ENCODE measurements around the gene FBXO11.
A peak's percentile ranks its signal among the peaks of the same experiment; 100 is the strongest.
"Not testable (repeated sequence)": the region's sequence is repeated elsewhere in the genome, so short reads cannot be mapped to it uniquely, and the experiment has no call there.

Gene FBXO11

DNA sequence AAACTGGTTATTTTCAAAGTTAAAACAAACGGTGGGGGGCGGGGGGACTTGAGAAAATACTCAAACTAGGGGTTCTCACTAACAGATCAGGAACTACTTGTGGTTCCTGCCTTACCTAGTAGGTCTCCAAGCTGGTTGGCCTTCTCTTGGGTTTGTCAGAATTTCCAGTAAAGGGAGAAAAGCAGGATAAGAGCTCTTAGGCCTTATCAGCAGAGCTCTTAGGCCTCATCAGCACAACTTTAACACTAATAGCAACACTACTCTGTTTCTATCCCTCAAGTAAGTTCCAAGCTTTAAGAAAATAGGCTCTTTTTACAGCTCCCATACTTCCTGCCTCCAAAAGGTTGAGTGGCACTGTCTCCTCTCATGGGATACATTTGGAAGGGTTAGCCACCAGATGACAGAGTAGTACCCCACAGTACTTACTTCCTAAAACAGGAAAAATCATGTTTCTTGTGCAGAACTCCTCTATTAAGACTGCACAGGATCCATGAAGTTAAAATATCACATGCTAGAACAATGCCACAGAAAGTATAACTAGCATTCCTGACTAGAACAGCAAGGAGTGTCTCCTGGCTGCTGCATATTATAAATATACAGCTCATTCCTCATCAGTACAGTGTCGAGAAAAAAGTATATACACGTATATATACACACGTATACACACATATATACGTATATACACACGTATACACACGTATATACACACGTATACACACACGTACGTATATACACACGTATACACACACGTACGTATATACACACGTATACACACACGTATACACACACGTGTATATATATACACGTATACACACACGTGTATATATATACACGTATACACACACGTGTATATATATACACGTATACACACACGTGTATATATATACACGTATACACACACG, 6.1 kb downstream of the FBXO11 start:
- DNase-seq (ENCODE audit: low read depth): no peak
- no peak overlapping the region for H3K4me3 ChIP-seq (ENCODE audit: low read depth, low read length)

DNA sequence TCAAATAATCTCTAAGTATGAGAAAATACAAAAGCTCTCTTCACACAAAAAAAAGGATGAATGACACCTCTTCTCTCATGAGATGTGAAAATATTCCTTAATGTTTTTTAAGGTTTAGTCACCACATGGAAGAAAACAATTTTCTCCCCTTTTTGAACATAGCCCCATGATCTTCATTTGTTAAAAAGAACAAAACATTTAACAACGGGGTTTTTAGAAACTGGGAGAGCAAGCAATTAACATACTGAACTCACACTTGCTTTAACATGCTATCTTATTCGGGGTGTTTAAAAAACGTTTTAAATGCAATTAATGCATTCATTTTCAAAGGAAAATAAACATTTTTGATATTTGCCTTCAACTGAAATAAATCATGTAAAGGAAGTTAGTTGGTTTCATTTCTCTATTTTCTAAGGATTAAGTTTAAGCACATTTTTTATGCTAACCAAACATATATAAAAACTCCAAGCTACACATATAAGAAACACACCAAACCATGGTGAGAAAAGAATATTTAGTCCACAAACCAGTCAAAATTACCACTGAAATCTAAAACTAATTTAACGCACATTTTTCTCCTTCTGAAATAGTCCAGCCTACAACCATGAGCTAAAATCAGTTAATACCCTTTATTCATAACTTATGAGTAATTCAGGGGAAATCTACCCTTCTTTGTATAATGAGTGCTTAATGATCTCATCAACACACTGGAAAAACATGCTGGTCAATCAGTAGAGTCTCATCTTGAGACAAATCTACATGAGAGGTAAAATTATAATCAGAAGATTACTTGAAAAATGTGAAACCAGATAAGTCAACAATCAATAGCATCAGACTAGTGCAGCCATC, 8.2 kb downstream of the FBXO11 start:
- DNase-seq (ENCODE audit: low read depth): no peak
- H3K4me3 ChIP-seq (ENCODE audit: low read depth, low read length): no peak overlapping the region

DNA sequence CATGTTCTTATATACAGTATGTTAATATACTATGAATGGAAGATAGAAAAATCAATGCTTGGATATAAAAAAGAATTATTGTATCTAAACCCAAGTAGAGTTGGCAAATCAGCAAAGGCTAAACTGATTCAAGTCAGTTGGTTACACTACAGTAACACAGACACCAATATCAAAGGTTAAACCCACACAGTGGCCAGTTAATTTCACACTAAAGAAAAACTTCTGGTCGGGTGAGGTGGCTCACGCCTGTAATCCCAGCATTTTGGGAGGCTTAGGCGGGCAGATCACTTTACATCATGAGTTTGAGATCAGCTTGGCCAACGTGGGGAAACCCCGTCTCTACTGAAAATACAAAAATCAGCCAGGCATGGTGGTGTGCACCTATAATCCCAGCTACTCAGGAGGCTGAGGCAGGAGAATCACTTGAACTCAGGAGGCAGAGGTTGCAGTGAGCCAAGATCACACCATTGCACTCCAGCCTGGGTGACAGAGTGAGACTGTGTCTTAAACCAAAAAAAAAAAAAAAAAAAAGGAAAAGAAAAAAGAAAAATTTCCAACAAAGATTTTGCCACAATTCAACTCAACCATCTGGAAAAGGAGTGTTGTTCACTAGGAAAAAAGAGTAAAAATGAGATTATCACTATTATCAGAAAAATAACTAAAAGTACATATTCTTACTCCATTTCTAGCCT, 9.0 kb downstream of the FBXO11 start:
- H3K4me3 ChIP-seq (ENCODE audit: low read depth, low read length); DNase-seq (ENCODE audit: low read depth): not testable (repeated sequence)

DNA sequence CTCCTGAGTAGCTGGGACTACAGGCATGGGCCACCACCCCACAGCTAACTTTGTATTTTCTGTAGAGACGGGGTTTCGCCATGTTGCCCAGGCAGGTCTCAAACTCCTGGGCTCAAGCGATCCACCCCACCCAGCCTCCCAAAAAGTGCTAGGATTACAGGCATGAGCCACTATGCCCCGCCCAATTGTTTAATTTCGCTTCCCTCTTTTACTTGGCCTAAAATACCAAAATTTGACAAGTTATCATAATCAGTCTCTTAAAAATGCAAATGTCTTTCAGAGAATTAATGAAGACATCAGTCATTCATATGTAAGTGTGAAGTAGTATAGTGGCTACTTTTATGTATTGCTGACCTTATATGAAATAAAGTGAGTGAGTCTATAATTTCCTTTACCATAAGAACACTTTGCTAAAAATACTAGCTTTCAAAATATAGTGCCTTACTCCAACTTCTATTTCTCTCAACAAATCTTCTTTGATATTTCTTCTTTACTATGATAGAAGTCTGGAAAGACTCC, 9.8 kb downstream of the FBXO11 start:
- H3K4me3 ChIP-seq (ENCODE audit: low read depth, low read length): no peak overlapping the region
- no peak for DNase-seq (ENCODE audit: low read depth)

DNA sequence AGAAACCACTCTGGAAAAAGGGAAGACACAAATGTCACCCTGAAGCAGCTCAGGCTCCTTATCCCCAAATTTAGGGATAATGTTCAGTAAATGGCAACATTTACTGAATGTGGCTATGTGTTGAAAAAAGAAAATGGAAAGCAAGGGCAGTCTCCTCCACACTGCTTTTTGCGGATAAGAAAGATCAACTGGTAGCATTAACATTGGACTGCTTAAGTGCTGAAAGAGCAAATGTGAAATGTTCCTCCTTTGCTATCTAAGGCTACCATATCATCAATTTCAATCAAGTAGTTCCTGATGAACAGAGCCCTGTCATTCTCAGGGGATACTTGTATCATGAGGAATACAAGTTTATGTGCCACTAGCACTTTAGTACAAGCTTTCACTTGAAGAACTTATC, 12.5 kb downstream of the FBXO11 start:
- no peak overlapping the region for H3K4me3 ChIP-seq (ENCODE audit: low read depth, low read length)
- no peak for DNase-seq (ENCODE audit: low read depth)

DNA sequence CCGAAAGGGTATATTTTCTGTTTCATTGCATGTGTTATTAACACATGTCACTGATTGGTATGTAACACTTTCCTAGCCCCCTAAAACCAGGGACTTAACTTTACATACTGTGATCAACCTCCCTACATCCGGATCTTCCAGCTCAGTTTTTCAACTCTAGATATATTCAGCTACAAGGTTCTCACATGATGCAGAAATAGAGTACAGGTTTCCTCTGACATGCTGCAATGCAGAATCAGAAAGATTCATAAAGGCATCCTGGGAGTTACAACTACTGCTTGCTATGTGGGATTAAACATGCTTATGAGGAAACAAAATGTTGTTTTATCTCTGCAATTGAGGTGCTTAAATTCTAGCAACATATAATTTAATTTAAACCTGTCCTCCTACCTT, 14.0 kb downstream of the FBXO11 start:
- DNase-seq (ENCODE audit: low read depth): no peak
- no peak overlapping the region for H3K4me3 ChIP-seq (ENCODE audit: low read depth, low read length)

DNA sequence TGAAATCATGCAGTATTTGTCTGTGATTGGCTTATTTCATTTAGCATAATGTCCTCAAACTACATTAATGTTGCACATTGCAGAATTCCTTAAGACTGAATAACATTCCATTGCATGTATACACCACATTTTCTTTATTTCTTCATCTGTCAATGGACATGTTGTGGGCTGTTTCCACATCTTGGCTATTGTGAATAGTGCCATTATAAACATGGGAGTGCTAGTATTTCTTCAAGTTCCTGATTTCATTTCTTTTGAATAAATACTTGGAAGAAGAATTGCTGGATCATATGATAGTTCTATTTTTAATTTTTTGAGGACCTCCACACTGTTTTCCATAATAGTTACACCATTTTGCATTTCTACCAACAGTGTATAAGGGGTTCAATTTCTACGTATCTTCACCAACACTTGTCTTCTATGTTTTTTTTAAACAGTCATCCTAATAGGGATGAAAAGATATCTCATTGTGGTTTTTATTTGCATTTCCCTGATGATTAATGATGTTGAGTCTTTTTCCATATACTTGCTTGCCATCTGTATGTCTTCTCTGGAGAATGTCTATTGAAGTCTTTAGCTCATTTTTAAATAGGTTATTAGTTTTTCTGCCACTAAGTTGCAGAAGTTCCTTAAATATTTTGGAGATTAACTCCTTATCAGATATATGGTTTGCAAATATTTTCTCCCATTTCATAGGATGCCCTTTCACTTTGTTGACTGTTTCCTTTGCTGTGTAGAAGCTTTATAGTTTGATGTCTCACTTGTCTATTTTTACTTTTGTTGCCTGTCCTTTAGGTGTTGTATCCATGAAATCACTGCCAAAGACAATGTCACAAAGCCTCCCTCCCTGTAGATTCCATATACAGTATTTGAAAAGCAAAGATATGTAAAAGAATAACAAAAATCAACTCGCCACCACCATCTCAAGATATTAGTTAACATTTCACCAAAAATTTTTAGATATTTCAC, 14.6 kb downstream of the FBXO11 start:
- no peak overlapping the region for H3K4me3 ChIP-seq (ENCODE audit: low read depth, low read length)
- DNase-seq (ENCODE audit: low read depth): no peak

DNA sequence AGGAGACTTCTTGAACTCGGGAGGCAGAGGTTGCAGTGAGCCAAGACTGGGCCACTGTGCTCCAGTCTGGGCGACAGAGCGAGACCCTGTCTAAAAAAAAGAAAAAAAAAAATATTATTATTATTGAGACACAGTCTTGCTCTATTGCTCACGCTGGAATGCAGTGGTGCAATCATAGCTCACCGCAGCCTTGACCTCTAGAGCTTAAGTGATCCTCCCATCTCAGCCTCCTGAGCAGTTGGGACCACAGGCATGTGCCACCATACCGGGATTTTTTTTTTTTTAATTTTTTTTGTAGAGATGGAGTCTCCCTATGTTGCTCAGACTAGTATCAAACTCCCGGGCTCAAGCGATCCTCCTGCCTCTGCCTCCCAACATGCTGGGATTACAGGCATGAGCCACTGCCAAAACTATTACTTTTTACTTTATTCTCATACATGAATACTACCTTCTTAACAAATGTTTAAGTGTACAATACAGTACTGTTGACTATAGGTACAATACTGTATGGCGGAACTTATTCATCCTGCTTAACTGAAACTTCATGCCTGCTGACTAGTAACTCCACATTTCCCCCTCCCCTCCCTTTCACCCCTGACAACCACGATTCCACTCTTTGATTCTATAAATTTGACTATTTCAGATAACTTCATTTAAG, 15.5 kb downstream of the FBXO11 start:
- H3K4me3 ChIP-seq (ENCODE audit: low read depth, low read length): no peak overlapping the region
- DNase-seq (ENCODE audit: low read depth): no peak

DNA sequence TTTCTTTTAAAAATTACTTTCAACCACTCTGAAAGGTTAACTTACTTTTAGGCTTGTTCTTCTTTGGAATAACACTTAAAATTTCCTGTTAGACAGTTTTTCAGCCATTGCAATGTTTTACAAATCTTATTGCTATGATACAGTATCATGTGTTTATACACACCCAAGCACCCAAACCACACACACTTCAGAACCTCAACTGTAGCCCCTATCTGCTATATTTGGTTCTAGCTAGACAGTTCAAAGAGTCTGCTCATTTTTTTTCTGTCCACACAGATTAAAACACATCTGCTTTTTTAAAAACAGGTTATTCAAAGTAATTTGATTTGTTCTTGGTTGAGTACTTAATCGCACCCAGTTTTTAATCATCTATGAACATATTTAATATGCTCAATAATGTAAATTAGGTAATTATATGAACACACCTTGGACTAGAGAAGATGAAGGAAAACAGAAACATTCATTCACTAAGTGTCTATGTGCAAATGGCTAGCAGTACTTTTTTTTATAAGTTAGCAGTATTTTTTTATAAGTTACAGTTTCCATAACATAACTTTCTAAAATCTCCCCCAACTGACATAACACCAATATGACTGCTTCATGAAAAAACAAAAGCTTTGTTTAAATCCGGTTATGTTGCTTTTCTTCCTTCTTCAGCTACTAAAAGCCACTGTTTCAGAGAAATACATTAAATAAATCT, 17.6 kb downstream of the FBXO11 start:
- no peak overlapping the region for H3K4me3 ChIP-seq (ENCODE audit: low read depth, low read length)
- no peak for DNase-seq (ENCODE audit: low read depth)

DNA sequence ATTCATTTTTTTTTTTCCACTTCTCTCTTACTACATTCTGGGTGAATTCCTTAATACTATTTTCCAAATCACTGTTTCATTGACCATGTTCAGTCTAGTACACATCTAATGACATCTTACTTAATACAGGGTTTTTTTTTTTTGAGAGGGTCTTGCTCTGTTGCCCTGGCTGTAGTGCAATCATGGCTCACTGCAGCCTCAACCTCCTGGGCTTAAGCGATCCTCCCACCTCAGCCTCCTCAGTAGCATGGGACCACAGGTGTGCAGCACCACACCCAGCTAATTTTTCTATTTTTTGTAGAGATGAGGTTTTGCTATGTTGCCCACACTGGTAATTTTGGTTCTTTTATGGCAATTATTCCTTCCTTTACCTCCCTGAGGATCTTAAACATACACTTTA, 29.4 kb downstream of the FBXO11 start:
- no peak overlapping the region for H3K4me3 ChIP-seq (ENCODE audit: low read depth, low read length)
- DNase-seq (ENCODE audit: low read depth): no peak

DNA sequence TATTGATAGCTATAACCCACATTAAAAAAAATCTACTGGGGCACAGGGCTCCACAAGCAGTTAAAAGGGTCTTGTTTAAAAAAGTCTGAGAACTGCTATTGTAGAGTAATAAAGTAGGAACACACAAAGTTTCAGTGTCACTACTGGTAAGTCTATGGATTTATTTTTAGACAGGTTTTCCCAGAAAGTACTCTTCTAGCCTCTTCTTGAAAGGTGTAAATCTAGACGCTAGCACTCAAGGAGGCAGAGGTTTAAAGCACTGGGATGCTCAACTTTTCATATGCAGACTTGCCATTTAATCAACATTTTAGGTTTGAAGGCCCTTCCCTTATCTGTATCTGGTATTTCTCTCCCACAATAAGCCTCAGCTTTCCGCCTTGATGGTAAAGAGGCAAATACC, 33.4 kb downstream of the FBXO11 start:
- DNase-seq (ENCODE audit: low read depth): no peak
- no peak overlapping the region for H3K4me3 ChIP-seq (ENCODE audit: low read depth, low read length)

DNA sequence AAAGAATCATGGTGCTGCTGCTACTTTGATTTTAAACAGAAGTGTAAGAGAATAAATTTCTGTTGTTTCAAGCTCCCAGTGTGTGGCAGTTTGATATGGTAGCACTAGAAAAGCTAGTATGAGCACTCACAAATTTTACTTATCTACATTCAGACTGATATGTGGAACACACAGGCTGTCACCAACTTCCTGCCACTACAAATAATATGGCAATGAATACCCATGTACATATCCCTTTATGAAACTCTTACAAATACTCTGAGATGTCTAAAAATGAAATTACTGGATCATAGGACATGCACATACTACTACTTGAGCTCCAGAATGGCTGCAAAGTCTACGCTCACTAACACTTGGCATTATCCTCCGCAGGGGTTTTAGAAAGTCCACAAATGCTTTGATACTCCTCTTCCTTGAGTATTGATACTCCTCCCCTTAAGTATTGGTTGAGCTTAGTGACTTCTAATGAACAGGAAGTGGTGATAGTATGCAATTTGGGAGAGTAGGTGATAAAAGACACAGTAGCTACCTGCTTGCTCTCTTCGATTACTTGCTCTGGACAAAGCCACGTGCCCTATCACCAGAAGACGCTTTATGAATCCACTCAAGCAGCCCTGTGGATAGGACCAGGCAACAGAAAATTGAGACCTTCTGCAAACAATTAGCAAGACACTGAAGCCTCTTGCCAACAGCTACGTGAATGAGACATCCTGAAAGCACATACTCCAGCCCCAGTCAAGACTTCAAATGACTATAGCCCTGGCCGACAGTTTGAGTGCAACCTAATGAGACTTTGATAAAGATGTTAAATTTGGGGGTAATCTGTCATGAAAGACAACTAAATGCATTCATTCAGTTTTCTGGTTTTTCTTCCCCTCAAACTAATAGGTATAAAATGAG, 35.4 kb downstream of the FBXO11 start:
- no peak for DNase-seq (ENCODE audit: low read depth)
- H3K4me3 ChIP-seq (ENCODE audit: low read depth, low read length): no peak overlapping the region

DNA sequence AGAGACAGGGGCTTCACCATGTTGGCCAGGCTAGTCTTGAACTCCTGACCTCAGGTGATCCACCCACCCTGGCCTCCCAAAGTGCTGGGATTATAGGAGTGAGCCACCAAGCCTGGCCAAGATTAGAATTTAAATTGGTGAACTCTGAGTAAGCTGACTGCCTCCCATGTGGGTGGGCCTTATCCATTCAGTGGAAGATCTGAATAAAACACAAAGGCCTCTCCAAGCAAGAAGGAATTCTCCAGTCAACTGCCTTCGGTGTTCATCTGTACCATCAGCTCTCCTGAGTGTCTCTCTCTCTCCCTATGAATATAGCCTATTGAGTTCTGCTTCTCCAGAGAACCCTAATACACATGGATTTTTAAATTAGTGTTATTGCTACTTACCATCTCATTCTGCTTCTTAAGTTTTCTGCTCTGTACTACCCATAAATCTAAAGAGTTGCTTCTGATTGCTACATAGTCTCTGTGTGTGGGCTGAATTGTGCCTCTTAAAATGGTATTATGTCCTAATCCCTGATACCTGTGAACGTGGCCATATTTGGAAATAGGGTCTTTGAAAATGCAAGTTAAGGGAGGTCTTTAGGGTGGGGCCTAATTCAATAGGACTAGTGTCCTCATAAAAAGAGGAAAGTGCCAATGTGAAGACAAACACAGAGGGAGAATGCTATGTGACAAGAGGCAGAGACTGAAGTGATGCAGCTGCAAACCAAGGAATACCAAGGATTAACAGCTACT, 36.3 kb downstream of the FBXO11 start:
- no peak for DNase-seq (ENCODE audit: low read depth)
- H3K4me3 ChIP-seq (ENCODE audit: low read depth, low read length): no peak overlapping the region

DNA sequence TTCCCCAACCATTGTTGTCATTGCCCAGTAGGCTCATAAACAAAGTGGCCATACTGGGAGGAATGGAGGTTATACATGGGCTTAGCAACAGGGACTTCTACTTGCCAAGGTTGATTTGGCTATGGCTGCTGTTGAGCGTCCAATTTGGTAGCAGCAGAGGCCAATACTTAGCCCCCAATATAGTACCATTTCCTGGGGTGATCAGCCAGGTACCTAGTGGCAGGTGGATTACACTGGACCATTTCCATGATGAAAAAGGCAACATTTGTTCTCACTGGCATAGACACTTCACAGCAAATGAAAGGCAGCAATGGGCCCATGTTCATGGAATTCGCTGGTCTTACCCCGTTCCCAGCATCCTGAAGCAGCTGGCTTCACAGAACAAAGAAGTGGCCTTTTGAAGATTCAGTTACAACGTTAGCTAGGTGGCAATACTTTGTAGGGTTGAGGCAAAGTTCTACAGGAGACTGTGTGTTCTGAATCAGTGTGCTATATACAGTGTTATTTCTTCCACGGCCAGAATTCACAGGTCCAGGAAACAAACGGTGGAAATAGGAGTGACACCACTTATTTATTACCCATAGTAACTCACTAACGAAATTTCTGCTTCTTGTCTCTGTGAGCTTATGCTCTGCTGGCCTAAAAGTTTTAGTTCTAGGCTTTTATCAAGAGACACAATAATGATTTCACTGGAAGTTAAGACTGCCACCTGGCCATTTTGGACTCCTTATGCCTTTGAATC, 37.5 kb downstream of the FBXO11 start:
- no peak for DNase-seq (ENCODE audit: low read depth)
- H3K4me3 ChIP-seq (ENCODE audit: low read depth, low read length): no peak overlapping the region

DNA sequence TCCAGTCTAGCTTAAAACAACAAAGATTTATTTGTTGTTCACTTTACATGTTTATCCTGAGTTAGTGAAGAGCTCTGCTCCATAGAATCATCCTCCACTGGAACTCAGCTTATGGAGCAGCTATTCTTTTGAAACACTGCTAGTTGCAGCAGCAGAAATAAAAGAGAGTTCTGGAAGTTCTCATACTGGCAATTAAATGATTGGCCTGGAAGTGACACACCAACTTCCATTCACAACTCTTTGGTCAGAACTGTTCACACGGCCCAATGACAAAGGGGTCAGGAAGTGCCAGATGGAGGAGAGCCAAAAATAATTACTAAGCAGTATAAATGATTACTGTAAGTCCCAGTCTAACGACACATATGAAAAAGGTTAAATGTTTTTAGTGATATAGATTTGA, 39.1 kb downstream of the FBXO11 start:
- peak; percentile 62 for DNase-seq (ENCODE audit: low read depth)

More for the DNA sequence above, 39.1 kb downstream of the FBXO11 start:
- H3K4me3 ChIP-seq (ENCODE audit: low read depth, low read length): no peak overlapping the region

Data from skeletal muscle cell (primary cell).